Measurements from ENCODE around the gene INSRR. TPM values are rescaled to one million over a fixed set of nuclear protein-coding genes. Genes with fewer than 3 reads are reported as not detected.

INSRR gene
- total RNA-seq, 1 donor from 2014 or later, result 0.07 TPM

DNA sequence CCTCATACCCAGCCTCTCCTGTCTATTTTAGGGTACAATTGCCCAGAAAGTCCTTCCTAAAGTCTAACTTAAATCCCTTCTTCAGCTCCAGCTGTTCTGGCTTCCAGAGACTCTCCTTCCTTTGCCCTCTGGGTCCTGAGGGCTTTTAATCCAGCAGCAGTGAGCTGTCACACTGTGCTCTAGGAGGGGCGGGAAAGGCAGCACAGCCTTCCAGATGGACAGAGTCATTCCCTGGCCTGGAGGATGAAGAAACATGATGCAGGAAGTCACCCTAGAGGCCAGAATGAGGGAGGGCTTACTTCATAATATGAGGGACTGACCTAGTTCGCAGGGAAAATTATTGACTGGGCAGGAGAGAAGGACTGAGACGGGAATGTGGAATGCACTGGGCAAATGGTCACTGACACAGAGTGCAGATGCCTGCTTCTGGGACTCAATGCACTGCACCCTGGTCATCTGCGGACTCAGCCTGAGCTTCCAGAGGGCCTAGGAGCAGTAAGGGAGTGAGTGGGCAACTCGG, 43.5 kb downstream of the INSRR start:
- peaks cover 17% of the 10 kb centered on the region for H3K4me1 Mint-ChIP-seq
- H3K27ac Mint-ChIP-seq (ENCODE audit: unreplicated experiment), result no peak overlapping the region
- H3K36me3 Mint-ChIP-seq (ENCODE audit: low read depth), result no peaks in the 10 kb centered on the region
- H3K4me3 Mint-ChIP-seq, result peak overlapping the region; percentile 67
- H3K27me3 Mint-ChIP-seq (ENCODE audit: low read depth), result peaks cover 44% of the 10 kb centered on the region
- H3K9me3 Mint-ChIP-seq, result no peaks in the 10 kb centered on the region
- DNase-seq (ENCODE audit: low read depth, low spot score), result no peak
- TF ChIP-seq, protein P1, sequence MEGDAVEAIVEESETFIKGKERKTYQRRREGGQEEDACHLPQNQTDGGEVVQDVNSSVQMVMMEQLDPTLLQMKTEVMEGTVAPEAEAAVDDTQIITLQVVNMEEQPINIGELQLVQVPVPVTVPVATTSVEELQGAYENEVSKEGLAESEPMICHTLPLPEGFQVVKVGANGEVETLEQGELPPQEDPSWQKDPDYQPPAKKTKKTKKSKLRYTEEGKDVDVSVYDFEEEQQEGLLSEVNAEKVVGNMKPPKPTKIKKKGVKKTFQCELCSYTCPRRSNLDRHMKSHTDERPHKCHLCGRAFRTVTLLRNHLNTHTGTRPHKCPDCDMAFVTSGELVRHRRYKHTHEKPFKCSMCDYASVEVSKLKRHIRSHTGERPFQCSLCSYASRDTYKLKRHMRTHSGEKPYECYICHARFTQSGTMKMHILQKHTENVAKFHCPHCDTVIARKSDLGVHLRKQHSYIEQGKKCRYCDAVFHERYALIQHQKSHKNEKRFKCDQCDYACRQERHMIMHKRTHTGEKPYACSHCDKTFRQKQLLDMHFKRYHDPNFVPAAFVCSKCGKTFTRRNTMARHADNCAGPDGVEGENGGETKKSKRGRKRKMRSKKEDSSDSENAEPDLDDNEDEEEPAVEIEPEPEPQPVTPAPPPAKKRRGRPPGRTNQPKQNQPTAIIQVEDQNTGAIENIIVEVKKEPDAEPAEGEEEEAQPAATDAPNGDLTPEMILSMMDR (conservative IDR thresholded peaks at IDR 0.05), result no peak

DNA sequence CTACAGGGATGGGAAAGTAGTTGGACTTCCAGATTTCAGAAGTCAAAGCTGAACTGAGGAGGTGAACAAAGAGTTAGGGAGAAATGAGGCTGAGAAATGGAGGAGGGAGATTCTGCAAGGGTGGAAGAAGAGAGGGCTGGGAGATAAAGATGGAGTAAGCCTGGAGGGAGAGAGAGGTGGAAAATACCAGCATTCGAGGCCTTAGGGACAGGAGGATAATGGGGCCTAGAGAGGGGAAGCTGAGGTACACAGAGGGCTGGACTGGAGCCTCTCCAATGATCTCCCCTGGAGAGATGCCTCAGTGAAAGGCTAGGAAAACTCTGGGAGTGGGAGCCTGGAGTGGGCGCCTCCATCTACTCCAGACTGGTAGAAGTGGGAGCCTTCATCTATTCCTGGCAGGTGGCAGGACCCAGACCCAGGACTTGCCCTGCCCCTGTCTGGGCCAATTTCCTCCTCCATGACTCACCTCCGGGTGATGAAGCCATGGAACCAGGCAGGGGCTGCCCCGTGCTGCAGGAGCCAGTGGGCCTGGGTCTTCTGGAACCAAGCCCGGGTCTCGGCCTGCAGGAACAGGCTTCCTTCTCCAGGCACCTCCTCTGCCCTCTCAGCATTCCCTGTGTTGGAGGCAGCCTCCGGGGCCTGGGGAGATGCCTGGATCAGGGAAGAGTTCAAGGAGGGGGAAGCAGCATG, 44.2 kb downstream of the INSRR start:
- H3K27me3 Mint-ChIP-seq (ENCODE audit: low read depth), result peaks cover 39% of the 10 kb centered on the region
- H3K4me1 Mint-ChIP-seq, result peaks cover 17% of the 10 kb centered on the region
- H3K9me3 Mint-ChIP-seq, result no peaks in the 10 kb centered on the region
- peak overlapping the region; percentile 67 for H3K4me3 Mint-ChIP-seq
- TF ChIP-seq, protein P1 (conservative IDR thresholded peaks at IDR 0.05), result no peak
- H3K36me3 Mint-ChIP-seq (ENCODE audit: low read depth), result no peaks in the 10 kb centered on the region
- H3K27ac Mint-ChIP-seq (ENCODE audit: unreplicated experiment), result no peak overlapping the region
- DNase-seq (ENCODE audit: low read depth, low spot score), result no peak

DNA sequence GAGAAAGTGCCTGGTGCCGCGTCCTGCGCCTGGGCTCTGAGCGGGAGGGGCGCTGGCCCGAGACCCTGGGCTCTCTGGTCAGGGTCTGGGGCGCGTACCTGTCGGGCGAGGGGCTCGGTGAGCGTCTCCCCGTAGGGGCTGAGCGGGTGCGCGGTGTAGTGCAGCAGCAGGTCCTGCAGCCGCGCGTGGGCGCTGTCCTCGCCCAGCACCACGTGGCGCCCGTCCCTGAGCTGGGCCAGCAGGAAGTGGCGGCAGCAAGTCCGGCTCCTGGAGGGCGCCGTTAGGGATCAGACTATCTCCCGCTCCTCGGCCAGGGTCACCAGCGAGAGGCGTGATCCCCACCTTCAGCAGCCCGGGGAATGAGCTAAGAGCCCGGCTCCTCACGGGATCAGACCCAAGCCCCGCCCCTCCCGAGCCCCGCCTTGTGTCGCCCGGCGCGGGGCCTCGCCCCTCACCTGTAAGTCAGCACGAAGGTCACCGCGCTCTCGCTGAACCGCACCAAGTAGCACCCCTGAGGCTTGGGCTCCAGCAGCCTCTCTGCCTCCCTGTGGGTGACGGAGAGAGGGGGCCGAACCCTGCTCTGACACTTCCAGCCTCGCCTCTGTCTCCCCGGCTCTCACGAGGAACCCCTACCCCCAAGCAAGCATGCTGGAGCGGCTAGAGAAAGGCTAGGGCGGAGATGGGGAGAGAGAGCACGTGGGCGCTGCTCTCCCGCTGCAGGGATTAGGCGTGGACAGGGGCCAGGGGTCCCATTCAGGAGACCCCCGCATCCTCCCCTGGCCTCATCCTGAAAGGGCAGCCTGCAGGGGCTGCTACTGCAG, 45.0 kb downstream of the INSRR start:
- H3K4me3 Mint-ChIP-seq, result no peak overlapping the region
- no peaks in the 10 kb centered on the region for H3K9me3 Mint-ChIP-seq
- no peak overlapping the region for H3K27ac Mint-ChIP-seq (ENCODE audit: unreplicated experiment)
- peaks cover 38% of the 10 kb centered on the region for H3K27me3 Mint-ChIP-seq (ENCODE audit: low read depth)
- TF ChIP-seq, protein P1 (conservative IDR thresholded peaks at IDR 0.05), result peak; percentile 70
- peaks cover 17% of the 10 kb centered on the region for H3K4me1 Mint-ChIP-seq
- DNase-seq (ENCODE audit: low read depth, low spot score), result peak; percentile 46
- H3K36me3 Mint-ChIP-seq (ENCODE audit: low read depth), result no peaks in the 10 kb centered on the region

DNA sequence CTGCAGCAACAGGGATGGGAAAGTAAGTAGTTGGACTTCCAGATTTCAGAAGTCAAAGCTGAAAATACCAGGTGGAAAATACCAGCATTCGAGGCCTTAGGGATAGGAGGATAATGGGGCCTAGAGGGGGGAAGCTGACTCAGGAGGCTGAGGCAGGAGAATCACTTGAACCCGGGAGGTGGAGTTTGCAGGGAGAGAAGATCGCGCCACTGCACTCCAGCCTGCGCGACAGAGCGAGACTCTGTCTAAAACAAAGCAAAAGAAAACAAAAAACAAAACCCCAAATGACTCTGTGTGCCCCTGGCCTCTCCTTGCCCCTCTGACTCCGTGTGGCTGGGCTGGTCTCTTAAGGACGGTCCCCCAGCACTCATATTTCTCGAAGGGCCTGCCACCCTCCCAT, 45.6 kb downstream of the INSRR start:
- TF ChIP-seq, protein P1 (conservative IDR thresholded peaks at IDR 0.05), result no peak
- Mint-ChIP-seq H3K4me1 (peaks cover 17% of the 10 kb centered on the region), H3K36me3 (ENCODE audit: low read depth) (no peaks in the 10 kb centered on the region), H3K27ac (ENCODE audit: unreplicated experiment) (peak overlapping the region; percentile 20), H3K4me3 (peak overlapping the region; percentile 28), H3K27me3 (ENCODE audit: low read depth) (peaks cover 36% of the 10 kb centered on the region), H3K9me3 (no peaks in the 10 kb centered on the region)
- no peak for DNase-seq (ENCODE audit: low read depth, low spot score)

DNA sequence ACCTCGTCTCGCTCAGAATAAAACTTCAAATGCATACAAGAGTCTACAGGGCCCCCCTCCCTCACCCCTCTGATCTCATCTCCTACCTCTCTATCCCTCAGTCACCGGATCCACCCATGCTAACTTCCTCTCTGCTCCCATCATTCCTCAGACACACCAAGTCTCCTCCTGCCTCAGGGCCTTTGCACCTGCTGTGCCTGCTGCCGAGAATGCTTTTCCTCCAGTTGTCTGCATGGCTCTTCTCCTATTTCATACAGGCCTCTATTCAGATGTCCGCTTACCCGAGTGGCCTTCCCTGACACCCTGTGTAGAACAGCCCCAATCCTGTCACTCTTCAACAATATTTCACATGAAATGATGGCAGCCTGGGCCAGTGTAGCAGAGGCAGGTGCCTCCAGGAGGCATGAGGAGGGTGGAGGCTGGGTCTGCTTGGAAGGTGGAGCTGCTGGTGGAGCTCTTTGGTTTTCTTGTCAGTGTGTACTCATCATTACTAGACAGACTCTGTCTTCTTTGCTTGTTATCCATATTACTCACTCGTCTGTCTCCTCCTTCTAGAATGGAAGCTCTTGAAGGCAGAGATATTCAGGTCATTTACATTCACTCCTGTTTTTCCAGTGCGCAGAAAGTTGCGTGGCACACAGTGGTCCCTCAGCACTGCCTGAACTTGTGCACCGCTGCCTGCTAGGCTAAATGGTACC, 46.5 kb downstream of the INSRR start:
- no peak for DNase-seq (ENCODE audit: low read depth, low spot score)
- H3K9me3 Mint-ChIP-seq, result no peaks in the 10 kb centered on the region
- peak overlapping the region; percentile 28 for H3K4me3 Mint-ChIP-seq
- TF ChIP-seq, protein P1 (conservative IDR thresholded peaks at IDR 0.05), result no peak
- H3K4me1 Mint-ChIP-seq, result peaks cover 17% of the 10 kb centered on the region
- no peak overlapping the region for H3K27ac Mint-ChIP-seq (ENCODE audit: unreplicated experiment)
- no peaks in the 10 kb centered on the region for H3K36me3 Mint-ChIP-seq (ENCODE audit: low read depth)
- peaks cover 36% of the 10 kb centered on the region for H3K27me3 Mint-ChIP-seq (ENCODE audit: low read depth)

Measured in neural crest cell (in vitro differentiated cells).